H1 (cell line): ENCODE measurements around the gene TTC3. TPM values are rescaled to one million over a fixed set of nuclear protein-coding genes. Genes with fewer than 3 reads are reported as not detected.

ENCODE experiments used
- CHD7 ChIP-seq: fragments of 300-600 bp; sonication (generic); IDR thresholded peaks from 2 replicates; pipeline ENCODE4 v1.7.1; 2012; ENCODE audit warnings: low read length, moderate library complexity, mild to moderate bottlenecking, inconsistent platforms; ENCODE audit not compliant: insufficient replicate concordance
- SRF ChIP-seq: IDR thresholded peaks from 2 replicates; pipeline ENCODE4 v1.6.1; 2011; ENCODE audit warnings: mild to moderate bottlenecking, low read depth, low read length, moderate library complexity
- polyA plus RNA-seq, 7 experiments: library from polyadenylated mRNA; depleted of rRNA in 3 of 7; stranded (reverse) in 5 of 7; unstranded in 2 of 7; fragments of >200 nt in 5 of 7; fragments of 200-250 nt in 2 of 7; gene quantifications; 1 replicate in 5 of 7; 2 replicates in 1 of 7; 4 replicates in 1 of 7; pipeline versions ENCODE4 v1.2.1 to v1.2.3, GENCODE V29; 2011 to 2013; ENCODE audit warnings: missing spikeins in 2 of 7, mixed read lengths in 2 of 7
- total RNA-seq: library from RNA; stranded (reverse); fragmentation: NEBNext Ultra II Directional; extraction: Animal tissue kit (Norgen Biotek cat#: 25700); gene quantifications from 2 replicates; pipeline ENCODE4 v1.2.1, GENCODE V29; 2021

The TTC3 gene
- total and polyA plus RNA-seq, 2 of the 8 experiments (the other 6 are each of a cell fraction or from before 2014, with no cell fraction given), result 11.0 to 36.2 TPM

GRCh38 chr21:37136261-37136660 is 63.2 kb downstream of the TTC3 start (continued):
- no peak for TF ChIP-seq CHD7
- no peak for TF ChIP-seq SRF
- TF ChIP-seq, all 59 proteins: peak for 0
